ENCODE data around the gene KIF26B. TPM values are rescaled to one million over a fixed set of nuclear protein-coding genes. Genes with fewer than 3 reads are reported as not detected.

KIF26B gene
- total RNA-seq, 1 experiment from 2014 or later, result 1.2 TPM

- TF ChIP-seq, protein P1, sequence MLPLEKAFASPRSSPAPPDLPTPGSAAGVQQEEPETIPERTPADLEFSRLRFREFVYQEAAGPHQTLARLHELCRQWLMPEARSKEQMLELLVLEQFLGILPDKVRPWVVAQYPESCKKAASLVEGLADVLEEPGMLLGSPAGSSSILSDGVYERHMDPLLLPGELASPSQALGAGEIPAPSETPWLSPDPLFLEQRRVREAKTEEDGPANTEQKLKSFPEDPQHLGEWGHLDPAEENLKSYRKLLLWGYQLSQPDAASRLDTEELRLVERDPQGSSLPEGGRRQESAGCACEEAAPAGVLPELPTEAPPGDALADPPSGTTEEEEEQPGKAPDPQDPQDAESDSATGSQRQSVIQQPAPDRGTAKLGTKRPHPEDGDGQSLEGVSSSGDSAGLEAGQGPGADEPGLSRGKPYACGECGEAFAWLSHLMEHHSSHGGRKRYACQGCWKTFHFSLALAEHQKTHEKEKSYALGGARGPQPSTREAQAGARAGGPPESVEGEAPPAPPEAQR (CRISPR knock-in tag; IDR thresholded peaks at IDR 0.05), result no peak
- TF ChIP-seq HMGXB4 (CRISPR knock-in tag; IDR thresholded peaks at IDR 0.05), result no peak
- no peak for TF ChIP-seq CREM (CRISPR knock-in tag; IDR thresholded peaks at IDR 0.05)
Observed at GRCh38 chr1:245648749-245649522, 494.2 kb downstream of the KIF26B start (continued).

DNA sequence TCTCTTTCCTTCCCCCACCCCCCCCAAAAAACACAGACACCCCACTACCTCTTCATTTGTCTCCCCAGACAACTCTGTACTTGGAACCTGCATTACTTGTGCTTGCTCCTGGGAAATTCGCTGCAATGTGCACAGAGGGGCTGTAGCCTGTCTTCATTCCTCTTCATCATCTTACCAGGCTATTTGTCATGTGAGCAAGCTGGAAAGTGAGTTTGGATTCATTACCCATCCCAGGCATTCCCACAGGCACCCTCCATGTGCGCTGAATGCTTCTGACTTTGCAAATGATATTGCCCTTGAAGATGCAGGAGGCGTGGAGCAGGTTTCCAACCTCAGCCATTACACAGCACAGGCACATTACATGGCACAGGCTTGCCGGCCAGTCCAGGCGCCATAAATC is 494.9 kb downstream of the KIF26B start:
- no peak for TF ChIP-seq PREB (CRISPR knock-in tag; IDR thresholded peaks at IDR 0.05; ENCODE audit: borderline replicate concordance)
- no peak for TF ChIP-seq FOXP1 (CRISPR knock-in tag; IDR thresholded peaks at IDR 0.05; ENCODE audit: borderline replicate concordance)
- TF ChIP-seq JUN (CRISPR knock-in tag; IDR thresholded peaks at IDR 0.05), result no peak
- TF ChIP-seq RELA (CRISPR knock-in tag; IDR thresholded peaks at IDR 0.05; ENCODE audit: borderline replicate concordance), result no peak
- TF ChIP-seq, protein P2, sequence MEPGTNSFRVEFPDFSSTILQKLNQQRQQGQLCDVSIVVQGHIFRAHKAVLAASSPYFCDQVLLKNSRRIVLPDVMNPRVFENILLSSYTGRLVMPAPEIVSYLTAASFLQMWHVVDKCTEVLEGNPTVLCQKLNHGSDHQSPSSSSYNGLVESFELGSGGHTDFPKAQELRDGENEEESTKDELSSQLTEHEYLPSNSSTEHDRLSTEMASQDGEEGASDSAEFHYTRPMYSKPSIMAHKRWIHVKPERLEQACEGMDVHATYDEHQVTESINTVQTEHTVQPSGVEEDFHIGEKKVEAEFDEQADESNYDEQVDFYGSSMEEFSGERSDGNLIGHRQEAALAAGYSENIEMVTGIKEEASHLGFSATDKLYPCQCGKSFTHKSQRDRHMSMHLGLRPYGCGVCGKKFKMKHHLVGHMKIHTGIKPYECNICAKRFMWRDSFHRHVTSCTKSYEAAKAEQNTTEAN (CRISPR knock-in tag; IDR thresholded peaks at IDR 0.05), result no peak
- TF ChIP-seq ESRRA (CRISPR knock-in tag; IDR thresholded peaks at IDR 0.05; ENCODE audit: borderline replicate concordance), result no peak
- TF ChIP-seq CBFB (CRISPR knock-in tag; IDR thresholded peaks at IDR 0.05; ENCODE audit: low read depth), result no peak
- TF ChIP-seq FOXJ3 (CRISPR knock-in tag; IDR thresholded peaks at IDR 0.05; ENCODE audit: borderline replicate concordance), result no peak
- TF ChIP-seq ZNF425 (CRISPR knock-in tag; conservative IDR thresholded peaks at IDR 0.05), result no peak
- Mint-ChIP-seq H3K9me3 (peaks cover 29% of the 10 kb centered on the region), H3K36me3 (peaks cover 8% of the 10 kb centered on the region), H3K27me3 (ENCODE audit: low read depth) (no peaks in the 10 kb centered on the region; the same call in 1 of the 2 replicates), H3K4me3 (no peak overlapping the region), H3K27ac (no peak overlapping the region; the same call in 1 of the 2 replicates), H3K4me1 (peaks cover 15% of the 10 kb centered on the region)
- ChIA-PET CTCF (interaction anchor here (0.7 to 1.0 kb wide), 2 partner anchors 39 to 239 kb away, joined by 3 read pairs; no protein-coding TSS in a partner anchor), POLR2A (interaction anchor here (0.5 kb wide), 1 partner anchor 510 kb away, joined by 3 read pairs; no protein-coding TSS in a partner anchor)
- no peak for ATAC-seq
- DNase-seq (ENCODE audit: low spot score), result no peak

GRCh38 chr1:245650441-245650960 is 495.7 kb downstream of the KIF26B start:
- ATAC-seq (no peak), DNase-seq (ENCODE audit: low spot score) (no peak)
- Mint-ChIP-seq H3K4me3 (no peak overlapping the region), H3K4me1 (peaks cover 23% of the 10 kb centered on the region), H3K27ac (no peak overlapping the region), H3K27me3 (ENCODE audit: low read depth) (no peaks in the 10 kb centered on the region; the same call in 1 of the 2 replicates), H3K36me3 (peaks cover 5% of the 10 kb centered on the region), H3K9me3 (peaks cover 24% of the 10 kb centered on the region)
- ChIA-PET CTCF (no interaction called here), POLR2A (no interaction called here)
- TF ChIP-seq ATF2 (CRISPR knock-in tag; IDR thresholded peaks at IDR 0.05; ENCODE audit: borderline replicate concordance, low read depth) (no peak), HMGA2 (CRISPR knock-in tag; IDR thresholded peaks at IDR 0.05) (no peak), NR1H2 (CRISPR knock-in tag; IDR thresholded peaks at IDR 0.05) (no peak)
- TF ChIP-seq, protein P3, sequence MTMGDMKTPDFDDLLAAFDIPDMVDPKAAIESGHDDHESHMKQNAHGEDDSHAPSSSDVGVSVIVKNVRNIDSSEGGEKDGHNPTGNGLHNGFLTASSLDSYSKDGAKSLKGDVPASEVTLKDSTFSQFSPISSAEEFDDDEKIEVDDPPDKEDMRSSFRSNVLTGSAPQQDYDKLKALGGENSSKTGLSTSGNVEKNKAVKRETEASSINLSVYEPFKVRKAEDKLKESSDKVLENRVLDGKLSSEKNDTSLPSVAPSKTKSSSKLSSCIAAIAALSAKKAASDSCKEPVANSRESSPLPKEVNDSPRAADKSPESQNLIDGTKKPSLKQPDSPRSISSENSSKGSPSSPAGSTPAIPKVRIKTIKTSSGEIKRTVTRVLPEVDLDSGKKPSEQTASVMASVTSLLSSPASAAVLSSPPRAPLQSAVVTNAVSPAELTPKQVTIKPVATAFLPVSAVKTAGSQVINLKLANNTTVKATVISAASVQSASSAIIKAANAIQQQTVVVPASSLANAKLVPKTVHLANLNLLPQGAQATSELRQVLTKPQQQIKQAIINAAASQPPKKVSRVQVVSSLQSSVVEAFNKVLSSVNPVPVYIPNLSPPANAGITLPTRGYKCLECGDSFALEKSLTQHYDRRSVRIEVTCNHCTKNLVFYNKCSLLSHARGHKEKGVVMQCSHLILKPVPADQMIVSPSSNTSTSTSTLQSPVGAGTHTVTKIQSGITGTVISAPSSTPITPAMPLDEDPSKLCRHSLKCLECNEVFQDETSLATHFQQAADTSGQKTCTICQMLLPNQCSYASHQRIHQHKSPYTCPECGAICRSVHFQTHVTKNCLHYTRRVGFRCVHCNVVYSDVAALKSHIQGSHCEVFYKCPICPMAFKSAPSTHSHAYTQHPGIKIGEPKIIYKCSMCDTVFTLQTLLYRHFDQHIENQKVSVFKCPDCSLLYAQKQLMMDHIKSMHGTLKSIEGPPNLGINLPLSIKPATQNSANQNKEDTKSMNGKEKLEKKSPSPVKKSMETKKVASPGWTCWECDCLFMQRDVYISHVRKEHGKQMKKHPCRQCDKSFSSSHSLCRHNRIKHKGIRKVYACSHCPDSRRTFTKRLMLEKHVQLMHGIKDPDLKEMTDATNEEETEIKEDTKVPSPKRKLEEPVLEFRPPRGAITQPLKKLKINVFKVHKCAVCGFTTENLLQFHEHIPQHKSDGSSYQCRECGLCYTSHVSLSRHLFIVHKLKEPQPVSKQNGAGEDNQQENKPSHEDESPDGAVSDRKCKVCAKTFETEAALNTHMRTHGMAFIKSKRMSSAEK (CRISPR knock-in tag; IDR thresholded peaks at IDR 0.05; ENCODE audit: borderline replicate concordance), result no peak
